Peyer's patch (tissue), 4 donors: ENCODE measurements around the gene EFCAB10. TPM values are rescaled to one million over a fixed set of nuclear protein-coding genes. Genes with fewer than 3 reads are reported as not detected.

ENCODE experiments used
- DNase-seq, 3 donors: peaks; one replicate each; pipeline ENCODE4 v3.0.0-alpha.2; 2017 to 2019
- H3K27ac ChIP-seq, 4 donors: fragments of 200-600 bp; sonication (generic); one replicate each; pipeline ENCODE4 v1.5.1; 2016 to 2019
- H3K27me3 ChIP-seq, 2 donors: fragments of 200-600 bp; sonication (generic); one replicate each; pipeline ENCODE4 v1.5.1; 2019
- H3K36me3 ChIP-seq, 3 donors: fragments of 200-600 bp; sonication (generic); one replicate each; pipeline ENCODE4 v1.5.1; 2016 to 2019
- H3K4me1 ChIP-seq, 4 donors: fragments of 200-600 bp; sonication (generic); one replicate each; pipeline ENCODE4 v1.5.1; 2016 to 2019
- H3K4me3 ChIP-seq, 4 donors: fragments of 200-600 bp; sonication (generic); 1 replicate in 3 of 4; 2 replicates in 1 of 4; pipeline ENCODE4 v1.5.1; 2016 to 2019; ENCODE audit warnings: mild to moderate bottlenecking in 1 of 4
- H3K9me3 ChIP-seq, 4 donors: fragments of 200-600 bp; sonication (generic); one replicate each; pipeline ENCODE4 v1.5.1; 2016 to 2019; ENCODE audit warnings: mild to moderate bottlenecking in 1 of 4
- POLR2A ChIP-seq, 2 donors: fragments of 450-650 bp; IDR thresholded peaks; one replicate each; pipeline ENCODE4 v1.5.1; 2017; ENCODE audit warnings: antibody characterized with exemption in 2 of 2, mild to moderate bottlenecking in 2 of 2, moderate library complexity in 2 of 2
- total RNA-seq, 4 donors: library from RNA; depleted of rRNA; stranded (reverse); fragments of >200 nt; gene quantifications; one replicate each; pipeline ENCODE4 v1.1.0, GENCODE V29; 2016
- TF ChIP-seq, protein P1 (sequence below), 6 experiments: fragments of 450-650 bp in 4 of 6; fragments of 200-600 bp in 2 of 6; sonication (generic) in 1 of 6; IDR thresholded peaks; one replicate each; pipeline ENCODE4 v1.5.1; 2017 to 2019; ENCODE audit warnings: antibody characterized with exemption in 6 of 6, mild to moderate bottlenecking in 3 of 6, moderate library complexity in 1 of 6

The EFCAB10 gene
- total RNA-seq, 4 donors from 2014 or later, result not detected

- Histone ChIP-seq H3K27ac (no peak overlapping the region), H3K4me3 (no peak overlapping the region), H3K36me3 (peaks cover 0 to 14% (median 0%) of the 10 kb centered on the region in 3 donors), H3K27me3 (no peaks in the 10 kb centered on the region), H3K9me3 (no peaks in the 10 kb centered on the region), H3K4me1 (no peaks in the 10 kb centered on the region)
- DNase-seq, result no peak
- no peak for TF ChIP-seq POLR2A (IDR thresholded peaks at IDR 0.05)
- TF ChIP-seq, protein P1, sequence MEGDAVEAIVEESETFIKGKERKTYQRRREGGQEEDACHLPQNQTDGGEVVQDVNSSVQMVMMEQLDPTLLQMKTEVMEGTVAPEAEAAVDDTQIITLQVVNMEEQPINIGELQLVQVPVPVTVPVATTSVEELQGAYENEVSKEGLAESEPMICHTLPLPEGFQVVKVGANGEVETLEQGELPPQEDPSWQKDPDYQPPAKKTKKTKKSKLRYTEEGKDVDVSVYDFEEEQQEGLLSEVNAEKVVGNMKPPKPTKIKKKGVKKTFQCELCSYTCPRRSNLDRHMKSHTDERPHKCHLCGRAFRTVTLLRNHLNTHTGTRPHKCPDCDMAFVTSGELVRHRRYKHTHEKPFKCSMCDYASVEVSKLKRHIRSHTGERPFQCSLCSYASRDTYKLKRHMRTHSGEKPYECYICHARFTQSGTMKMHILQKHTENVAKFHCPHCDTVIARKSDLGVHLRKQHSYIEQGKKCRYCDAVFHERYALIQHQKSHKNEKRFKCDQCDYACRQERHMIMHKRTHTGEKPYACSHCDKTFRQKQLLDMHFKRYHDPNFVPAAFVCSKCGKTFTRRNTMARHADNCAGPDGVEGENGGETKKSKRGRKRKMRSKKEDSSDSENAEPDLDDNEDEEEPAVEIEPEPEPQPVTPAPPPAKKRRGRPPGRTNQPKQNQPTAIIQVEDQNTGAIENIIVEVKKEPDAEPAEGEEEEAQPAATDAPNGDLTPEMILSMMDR (IDR thresholded peaks at IDR 0.05), result no peak
These were observed 9.4 kb downstream of the EFCAB10 start for GRCh38 chr7:105571891-105572290.

DNA sequence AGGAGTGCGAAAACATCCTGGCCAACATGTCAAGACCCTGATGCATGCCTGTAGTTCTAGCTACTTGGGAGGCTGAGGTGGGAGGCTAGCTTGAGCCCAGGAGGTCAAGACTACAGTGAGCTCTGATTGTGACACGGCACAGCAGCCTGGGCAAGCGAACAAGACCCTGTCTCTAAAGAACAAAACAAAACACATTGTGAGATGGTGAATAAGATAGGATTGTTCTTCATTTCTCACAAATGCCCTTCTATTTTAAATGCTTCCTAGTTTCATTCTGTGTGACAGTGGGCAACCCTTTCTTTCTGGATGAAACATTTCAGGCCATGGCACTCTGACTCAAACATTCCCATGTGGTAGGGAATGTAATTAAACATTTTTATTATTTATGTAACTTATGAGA lies 13.5 kb downstream of the EFCAB10 start:
- no peaks in the 10 kb centered on the region for H3K27me3 ChIP-seq
- no peak overlapping the region for H3K27ac ChIP-seq
- H3K9me3 ChIP-seq, result no peaks in the 10 kb centered on the region
- no peak overlapping the region for H3K4me3 ChIP-seq
- DNase-seq, result no peak
- peaks cover 0 to 46% (median 0%) of the 10 kb centered on the region in 3 donors for H3K36me3 ChIP-seq
- no peaks in the 10 kb centered on the region for H3K4me1 ChIP-seq
- TF ChIP-seq, protein P1 (IDR thresholded peaks at IDR 0.05), result no peak
- TF ChIP-seq POLR2A (IDR thresholded peaks at IDR 0.05), result no peak

DNA sequence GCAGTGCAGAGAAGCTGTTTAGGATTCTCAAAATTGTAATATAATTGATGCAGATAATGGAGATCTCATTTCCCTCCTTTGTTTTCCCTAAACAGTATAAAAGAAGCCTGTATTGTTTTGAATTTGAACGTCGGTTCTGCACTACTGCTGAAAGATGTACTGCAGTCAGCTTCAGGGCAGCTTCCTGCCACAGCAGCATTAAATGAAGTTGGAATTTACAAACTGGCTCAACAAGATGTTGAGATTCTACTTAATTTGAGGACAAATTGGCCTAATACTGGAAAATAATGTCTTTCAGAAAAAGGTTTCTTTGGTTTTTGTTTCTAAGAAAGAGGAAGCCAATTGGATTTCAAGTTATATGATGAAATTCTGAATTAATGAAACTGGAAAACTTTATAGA lies 14.3 kb downstream of the EFCAB10 start:
- no peak for TF ChIP-seq POLR2A (IDR thresholded peaks at IDR 0.05)
- TF ChIP-seq, protein P1 (IDR thresholded peaks at IDR 0.05), result no peak
- no peak overlapping the region for H3K4me3 ChIP-seq
- H3K27me3 ChIP-seq, result no peaks in the 10 kb centered on the region
- DNase-seq, result no peak
- H3K36me3 ChIP-seq, result peaks cover 0 to 53% (median 0%) of the 10 kb centered on the region in 3 donors
- no peak overlapping the region for H3K27ac ChIP-seq
- H3K4me1 ChIP-seq, result no peaks in the 10 kb centered on the region
- no peaks in the 10 kb centered on the region for H3K9me3 ChIP-seq

- Histone ChIP-seq H3K36me3 (peaks cover 0 to 69% (median 0%) of the 10 kb centered on the region in 3 donors), H3K9me3 (no peaks in the 10 kb centered on the region), H3K27ac (no peak overlapping the region), H3K4me3 (no peak overlapping the region), H3K27me3 (no peaks in the 10 kb centered on the region), H3K4me1 (no peaks in the 10 kb centered on the region)
- TF ChIP-seq, protein P1 (IDR thresholded peaks at IDR 0.05), result no peak
- TF ChIP-seq POLR2A (IDR thresholded peaks at IDR 0.05), result no peak
- no peak for DNase-seq
These were observed 16.1 kb downstream of the EFCAB10 start for GRCh38 chr7:105565190-105565589.

DNA sequence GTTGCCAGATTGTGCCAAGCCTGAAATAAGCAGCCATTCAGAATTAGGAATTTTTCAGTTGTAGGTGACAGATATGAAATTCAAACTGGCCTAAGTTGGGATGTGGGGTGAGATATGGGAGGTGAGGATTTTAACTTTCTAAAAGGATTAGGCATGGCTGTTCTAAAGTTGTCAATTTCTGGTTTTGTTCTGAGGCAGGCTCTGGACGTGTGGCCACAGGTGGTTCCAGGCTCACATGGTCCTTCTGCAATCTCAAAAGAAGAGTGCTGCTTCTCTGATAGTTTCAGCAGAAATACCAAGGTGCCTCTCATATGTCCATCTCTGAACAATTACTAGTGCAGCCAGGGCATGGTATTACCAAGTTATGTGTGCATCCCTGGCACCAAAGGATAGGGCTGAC lies 21.4 kb downstream of the EFCAB10 start:
- DNase-seq, result no peak
- no peaks in the 10 kb centered on the region for H3K9me3 ChIP-seq
- no peaks in the 10 kb centered on the region for H3K4me1 ChIP-seq
- TF ChIP-seq POLR2A (IDR thresholded peaks at IDR 0.05), result no peak
- TF ChIP-seq, protein P1 (IDR thresholded peaks at IDR 0.05), result no peak
- H3K36me3 ChIP-seq, result peaks cover 0 to 80% (median 0%) of the 10 kb centered on the region in 3 donors
- no peaks in the 10 kb centered on the region for H3K27me3 ChIP-seq
- H3K4me3 ChIP-seq, result no peak overlapping the region
- H3K27ac ChIP-seq, result no peak overlapping the region

DNA sequence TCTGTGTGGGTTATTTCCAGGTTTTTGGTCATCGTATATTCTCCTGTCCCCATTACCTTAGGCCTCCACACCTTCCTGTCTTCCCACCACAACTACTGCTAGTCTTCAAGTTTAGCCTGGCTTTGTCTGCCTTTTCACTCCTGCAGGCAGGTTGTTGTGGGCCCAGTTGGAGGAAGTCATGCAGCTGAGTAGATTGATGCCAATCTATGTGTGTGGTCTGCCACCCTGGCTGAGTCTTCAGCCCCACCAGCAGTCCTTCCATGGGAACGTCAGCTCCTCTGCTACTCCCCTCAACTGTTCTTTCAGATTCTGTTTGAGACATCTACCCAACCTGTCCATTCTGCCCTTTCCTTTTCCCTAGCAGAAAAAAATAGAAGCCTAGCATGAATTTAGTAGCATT lies 43.0 kb downstream of the EFCAB10 start:
- no peak overlapping the region for H3K27ac ChIP-seq
- TF ChIP-seq, protein P1 (IDR thresholded peaks at IDR 0.05), result no peak
- TF ChIP-seq POLR2A (IDR thresholded peaks at IDR 0.05), result no peak
- peaks cover 0 to 70% (median 0%) of the 10 kb centered on the region in 3 donors for H3K36me3 ChIP-seq
- no peaks in the 10 kb centered on the region for H3K9me3 ChIP-seq
- H3K4me3 ChIP-seq, result no peak overlapping the region
- no peaks in the 10 kb centered on the region for H3K27me3 ChIP-seq
- DNase-seq, result no peak
- H3K4me1 ChIP-seq, result peaks cover 0 to 8% (median 2%) of the 10 kb centered on the region in 4 donors
